Liver (tissue), 3 donors: Measurements from ENCODE around the gene NHS.

Experiments
- MAX ChIP-seq: IDR thresholded peaks from 2 replicates; pipeline ENCODE4 v1.6.1; 2016; ENCODE audit warnings: antibody characterized with exemption
- SP1 ChIP-seq: IDR thresholded peaks from 2 replicates; pipeline ENCODE4 v1.6.1; 2018; ENCODE audit warnings: antibody characterized with exemption, mild to moderate bottlenecking
- TF ChIP-seq, protein P1 (sequence below): fragments of 150-350 bp; IDR thresholded peaks from 2 replicates; pipeline ENCODE4 v1.5.1; 2017; ENCODE audit warnings: improper control_type of control experiment, low read depth, low read length; ENCODE audit not compliant: missing input control
- TF ChIP-seq, protein P2 (sequence below): IDR thresholded peaks from 2 replicates; pipeline ENCODE4 v1.6.1; 2016; ENCODE audit warnings: antibody characterized with exemption, mild to moderate bottlenecking
- donor health status: healthy.
- donor health status: healthy.

GRCh38 chrX:17495052-17495451, 120.1 kb downstream of the NHS start:
- TF ChIP-seq, protein P1, sequence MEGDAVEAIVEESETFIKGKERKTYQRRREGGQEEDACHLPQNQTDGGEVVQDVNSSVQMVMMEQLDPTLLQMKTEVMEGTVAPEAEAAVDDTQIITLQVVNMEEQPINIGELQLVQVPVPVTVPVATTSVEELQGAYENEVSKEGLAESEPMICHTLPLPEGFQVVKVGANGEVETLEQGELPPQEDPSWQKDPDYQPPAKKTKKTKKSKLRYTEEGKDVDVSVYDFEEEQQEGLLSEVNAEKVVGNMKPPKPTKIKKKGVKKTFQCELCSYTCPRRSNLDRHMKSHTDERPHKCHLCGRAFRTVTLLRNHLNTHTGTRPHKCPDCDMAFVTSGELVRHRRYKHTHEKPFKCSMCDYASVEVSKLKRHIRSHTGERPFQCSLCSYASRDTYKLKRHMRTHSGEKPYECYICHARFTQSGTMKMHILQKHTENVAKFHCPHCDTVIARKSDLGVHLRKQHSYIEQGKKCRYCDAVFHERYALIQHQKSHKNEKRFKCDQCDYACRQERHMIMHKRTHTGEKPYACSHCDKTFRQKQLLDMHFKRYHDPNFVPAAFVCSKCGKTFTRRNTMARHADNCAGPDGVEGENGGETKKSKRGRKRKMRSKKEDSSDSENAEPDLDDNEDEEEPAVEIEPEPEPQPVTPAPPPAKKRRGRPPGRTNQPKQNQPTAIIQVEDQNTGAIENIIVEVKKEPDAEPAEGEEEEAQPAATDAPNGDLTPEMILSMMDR: no peak
- TF ChIP-seq, protein P2, sequence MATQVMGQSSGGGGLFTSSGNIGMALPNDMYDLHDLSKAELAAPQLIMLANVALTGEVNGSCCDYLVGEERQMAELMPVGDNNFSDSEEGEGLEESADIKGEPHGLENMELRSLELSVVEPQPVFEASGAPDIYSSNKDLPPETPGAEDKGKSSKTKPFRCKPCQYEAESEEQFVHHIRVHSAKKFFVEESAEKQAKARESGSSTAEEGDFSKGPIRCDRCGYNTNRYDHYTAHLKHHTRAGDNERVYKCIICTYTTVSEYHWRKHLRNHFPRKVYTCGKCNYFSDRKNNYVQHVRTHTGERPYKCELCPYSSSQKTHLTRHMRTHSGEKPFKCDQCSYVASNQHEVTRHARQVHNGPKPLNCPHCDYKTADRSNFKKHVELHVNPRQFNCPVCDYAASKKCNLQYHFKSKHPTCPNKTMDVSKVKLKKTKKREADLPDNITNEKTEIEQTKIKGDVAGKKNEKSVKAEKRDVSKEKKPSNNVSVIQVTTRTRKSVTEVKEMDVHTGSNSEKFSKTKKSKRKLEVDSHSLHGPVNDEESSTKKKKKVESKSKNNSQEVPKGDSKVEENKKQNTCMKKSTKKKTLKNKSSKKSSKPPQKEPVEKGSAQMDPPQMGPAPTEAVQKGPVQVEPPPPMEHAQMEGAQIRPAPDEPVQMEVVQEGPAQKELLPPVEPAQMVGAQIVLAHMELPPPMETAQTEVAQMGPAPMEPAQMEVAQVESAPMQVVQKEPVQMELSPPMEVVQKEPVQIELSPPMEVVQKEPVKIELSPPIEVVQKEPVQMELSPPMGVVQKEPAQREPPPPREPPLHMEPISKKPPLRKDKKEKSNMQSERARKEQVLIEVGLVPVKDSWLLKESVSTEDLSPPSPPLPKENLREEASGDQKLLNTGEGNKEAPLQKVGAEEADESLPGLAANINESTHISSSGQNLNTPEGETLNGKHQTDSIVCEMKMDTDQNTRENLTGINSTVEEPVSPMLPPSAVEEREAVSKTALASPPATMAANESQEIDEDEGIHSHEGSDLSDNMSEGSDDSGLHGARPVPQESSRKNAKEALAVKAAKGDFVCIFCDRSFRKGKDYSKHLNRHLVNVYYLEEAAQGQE: no peak
- TF ChIP-seq MAX (no peak), SP1 (no peak)
